NK-92 (cell line): ENCODE results near the gene PPM1E.
"Not testable (repeated sequence)": the region's sequence is repeated elsewhere in the genome, so short reads cannot be mapped to it uniquely, and the experiment has no call there.

Experiments
- DNase-seq: peaks from one replicate; lab custom pipeline; 2025; ENCODE audit not compliant: unreplicated experiment; lab: John Stamatoyannopoulos, UW

Gene PPM1E

DNA sequence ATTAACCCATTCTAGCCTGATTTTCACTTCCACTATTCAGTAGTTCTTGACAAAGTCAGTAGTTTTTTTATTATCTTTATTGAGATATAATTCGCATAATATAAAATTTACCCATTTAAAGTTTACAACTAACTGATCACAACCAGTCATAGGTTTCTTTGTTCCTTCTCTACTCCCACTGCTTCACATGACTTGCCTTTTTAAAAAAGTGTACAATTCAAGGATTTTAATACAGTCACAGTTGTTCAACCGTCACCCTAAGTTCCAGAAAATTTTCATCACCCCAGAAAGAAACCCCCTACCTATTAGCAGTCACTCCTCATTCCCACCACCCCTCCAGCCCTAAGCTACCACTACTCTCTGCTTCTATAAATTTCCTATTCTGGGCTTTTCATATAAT, 188.5 kb downstream of the PPM1E start:
- no peak for DNase-seq

DNA sequence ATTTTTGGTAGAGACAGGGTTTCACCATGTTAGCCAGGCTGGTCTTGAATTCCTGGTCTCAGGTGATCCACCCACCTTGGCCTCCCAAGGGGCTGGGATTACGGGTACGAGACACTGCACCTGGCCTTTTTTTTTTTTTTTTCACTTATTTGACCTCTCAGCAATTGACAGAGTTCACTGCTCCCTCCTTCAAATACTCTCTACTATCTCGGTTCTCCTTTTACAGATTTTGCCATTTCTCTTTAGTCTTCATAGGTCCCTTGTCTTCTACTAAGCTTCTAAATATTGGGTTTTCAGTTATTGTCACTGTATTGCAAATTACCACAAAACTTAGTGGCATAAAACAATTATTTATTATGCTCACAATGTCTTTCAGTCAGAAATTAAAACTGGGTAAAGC, 191.8 kb downstream of the PPM1E start:
- DNase-seq, result no peak

- no peak for DNase-seq
Observed at GRCh38 chr17:58947824-58948223, 192.2 kb downstream of the PPM1E start.

DNA sequence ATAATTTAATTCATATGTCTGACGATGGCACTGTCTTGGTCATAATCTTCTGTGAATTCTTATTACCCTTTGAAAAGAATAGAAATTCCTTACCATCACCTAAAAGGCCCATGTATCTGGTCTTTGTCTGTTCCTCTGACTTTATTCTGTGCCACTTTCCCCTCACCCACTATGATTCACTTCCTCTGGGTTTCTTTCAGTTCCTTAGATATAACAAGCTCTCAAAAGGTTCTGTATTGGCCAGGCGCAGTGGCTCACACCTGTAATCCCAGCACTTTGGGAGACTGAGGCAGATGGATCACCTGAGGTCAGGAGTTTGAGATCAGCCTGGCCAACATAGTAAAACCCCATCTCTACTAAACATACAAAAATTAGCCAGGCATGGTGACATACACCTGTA, 198.7 kb downstream of the PPM1E start:
- DNase-seq, result not testable (repeated sequence)

DNA sequence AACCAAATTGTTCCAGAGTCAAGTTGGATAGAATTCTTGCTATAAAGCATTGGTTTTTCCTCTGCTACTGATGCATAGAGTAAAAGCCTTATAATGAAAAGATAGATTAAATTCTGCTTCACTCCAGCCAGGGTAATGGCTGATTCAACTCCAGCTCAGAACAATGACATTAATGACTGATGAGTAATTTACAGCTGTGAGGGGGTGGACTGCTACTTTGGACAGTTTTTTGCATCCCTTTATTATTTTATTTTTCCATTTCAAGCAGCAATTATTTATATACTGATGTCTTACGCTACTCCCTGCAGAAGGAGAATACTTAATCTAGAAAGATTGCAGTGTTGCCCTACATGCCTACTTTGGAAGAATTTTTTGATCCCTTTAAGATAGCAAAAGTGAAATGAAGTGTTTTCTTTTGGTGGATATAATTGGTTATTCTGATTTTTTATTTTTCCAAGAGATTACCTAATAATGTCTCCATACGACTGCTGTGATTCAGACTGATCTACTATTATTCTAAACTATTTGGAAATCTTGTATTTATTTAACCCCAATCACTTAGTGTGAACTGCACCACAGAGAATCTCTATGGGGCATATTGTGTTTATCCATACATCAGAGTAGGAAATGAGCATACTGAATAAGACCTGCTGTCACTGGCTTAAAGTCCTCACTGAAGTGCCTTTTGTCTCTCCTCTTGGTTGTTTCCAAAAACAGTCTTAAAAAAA, 201.5 kb downstream of the PPM1E start:
- no peak for DNase-seq

DNA sequence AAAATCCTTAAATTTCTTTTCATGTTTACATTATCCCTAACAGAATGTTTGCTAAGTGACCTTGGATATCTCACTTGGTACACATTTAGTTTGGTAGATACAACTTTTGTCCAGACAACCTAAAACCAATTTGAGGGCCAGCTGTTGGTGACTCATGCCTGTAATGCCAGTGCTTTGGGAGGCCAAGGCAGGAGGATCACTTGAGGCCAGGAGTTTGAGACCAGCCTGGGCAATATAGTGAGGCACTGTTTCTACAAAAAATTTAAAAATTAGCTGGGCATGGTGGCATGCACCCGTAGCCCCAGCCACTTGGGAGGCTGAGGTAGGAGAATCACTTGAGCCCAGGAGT, 202.0 kb downstream of the PPM1E start:
- DNase-seq, result not testable (repeated sequence)

DNA sequence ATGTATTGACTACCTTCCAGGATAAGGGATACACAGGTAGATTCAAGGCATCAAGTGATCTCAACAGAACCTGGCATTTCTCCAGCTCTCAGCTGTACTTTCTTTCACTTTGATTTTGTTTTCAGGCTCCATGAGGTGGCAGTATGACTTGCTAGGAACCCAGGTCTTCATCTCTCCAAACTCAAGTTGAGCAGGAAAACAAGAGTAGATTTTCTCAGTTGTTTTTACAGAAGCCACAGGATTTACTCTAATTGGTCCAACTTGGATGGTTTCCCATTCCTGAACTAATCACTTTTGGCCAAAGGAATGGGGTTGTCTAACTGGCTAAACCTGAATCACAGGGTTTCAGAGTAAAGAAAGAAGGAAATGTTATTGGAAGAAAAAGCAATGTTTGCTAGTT, 204.4 kb downstream of the PPM1E start:
- DNase-seq, result no peak

DNA sequence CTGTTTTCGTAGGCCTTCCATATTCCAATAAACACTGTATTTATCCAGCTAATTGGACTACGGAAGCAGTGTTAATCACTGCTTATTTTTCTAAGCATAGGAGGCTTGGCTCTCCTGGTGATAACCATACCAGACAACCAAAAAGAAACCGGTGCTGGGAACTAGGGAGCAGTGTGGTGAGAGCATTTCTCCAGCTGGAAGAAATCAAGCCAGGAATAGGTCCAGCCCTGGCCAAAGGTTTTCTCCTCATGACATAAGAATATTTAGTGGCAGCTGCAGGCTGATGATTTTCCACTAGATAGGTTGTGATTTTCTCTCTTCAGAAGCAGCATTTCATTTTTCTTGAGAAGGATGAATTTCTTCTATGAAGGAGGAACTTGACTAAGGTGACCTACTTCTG, 209.6 kb downstream of the PPM1E start:
- DNase-seq, result no peak

- no peak for DNase-seq
Observed at GRCh38 chr17:58966208-58966607, 210.6 kb downstream of the PPM1E start.

DNA sequence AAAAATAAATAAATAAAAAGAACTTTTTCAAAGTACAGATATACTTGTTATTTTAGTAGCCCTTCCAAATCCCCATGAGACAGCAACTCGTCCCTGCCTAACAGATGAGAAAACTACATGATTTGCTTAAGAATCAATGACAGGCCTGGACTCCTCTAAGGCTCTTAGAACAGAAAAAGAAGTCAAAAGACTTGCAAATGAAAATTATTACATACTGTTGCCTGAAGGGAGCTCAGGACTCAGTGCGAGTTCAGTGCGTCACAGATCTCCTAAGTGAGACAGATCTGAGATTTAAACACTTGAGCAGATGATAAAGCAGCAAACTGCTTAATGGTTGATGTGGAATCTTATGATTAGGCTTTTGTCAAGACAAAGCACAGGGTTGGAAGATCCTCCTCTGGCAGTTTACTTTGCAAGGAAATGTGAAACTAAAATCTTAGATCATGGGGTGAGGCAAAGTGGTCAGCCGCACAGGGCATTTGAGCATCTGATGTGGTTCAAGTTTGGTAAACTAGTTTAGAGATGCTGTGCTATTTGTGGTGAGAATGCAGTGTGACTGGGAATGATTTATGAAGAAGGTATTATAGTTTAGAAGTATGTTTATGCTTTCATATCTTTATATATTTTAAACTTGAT, 212.9 kb downstream of the PPM1E start:
- DNase-seq, result no peak

DNA sequence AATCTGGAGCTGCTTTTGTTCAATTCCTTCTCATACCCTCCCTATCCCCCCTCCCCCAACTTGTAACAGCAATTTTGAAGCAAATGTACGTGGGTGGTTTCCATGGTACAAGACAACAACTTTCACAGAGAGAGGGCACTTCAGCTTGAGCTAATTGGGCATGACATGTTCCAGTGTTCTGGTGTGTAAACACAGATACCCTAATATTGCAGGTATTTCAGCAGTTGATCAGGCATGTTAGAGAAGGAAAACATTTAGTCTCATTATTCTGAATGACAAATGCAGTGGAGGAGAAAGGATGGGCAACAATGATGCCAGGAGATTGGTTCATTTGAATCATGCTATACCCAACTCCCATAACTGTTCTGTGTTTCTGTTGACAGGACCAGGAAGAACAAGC, 213.5 kb downstream of the PPM1E start:
- no peak for DNase-seq

- no peak for DNase-seq
Observed at GRCh38 chr17:58969612-58970011, 214.0 kb downstream of the PPM1E start.

- DNase-seq, result no peak
Observed at GRCh38 chr17:58970609-58971450, 215.2 kb downstream of the PPM1E start.

DNA sequence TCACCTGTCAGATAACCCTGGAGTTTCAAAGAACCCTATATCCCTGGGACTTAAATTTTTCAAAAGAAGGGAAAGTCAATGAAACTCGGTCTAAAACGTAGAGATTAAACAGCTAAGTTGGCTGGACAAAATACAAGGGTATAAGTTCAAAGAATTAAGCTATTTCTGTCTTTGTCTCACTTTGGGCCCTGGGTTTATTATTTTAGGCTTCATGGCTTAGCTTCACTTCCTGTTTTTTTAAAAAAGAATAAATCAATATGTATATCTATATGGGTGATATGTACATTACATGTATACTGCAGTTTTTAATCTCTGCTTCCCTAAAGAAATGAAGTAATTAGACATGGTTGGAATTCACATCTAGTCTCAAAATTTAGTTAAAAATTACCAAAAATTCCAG, 218.7 kb downstream of the PPM1E start:
- no peak for DNase-seq

GRCh38 chr17:58976541-58976940, 220.9 kb downstream of the PPM1E start:
- no peak for DNase-seq

GRCh38 chr17:58980706-58981481, 225.2 kb downstream of the PPM1E start:
- no peak for DNase-seq

DNA sequence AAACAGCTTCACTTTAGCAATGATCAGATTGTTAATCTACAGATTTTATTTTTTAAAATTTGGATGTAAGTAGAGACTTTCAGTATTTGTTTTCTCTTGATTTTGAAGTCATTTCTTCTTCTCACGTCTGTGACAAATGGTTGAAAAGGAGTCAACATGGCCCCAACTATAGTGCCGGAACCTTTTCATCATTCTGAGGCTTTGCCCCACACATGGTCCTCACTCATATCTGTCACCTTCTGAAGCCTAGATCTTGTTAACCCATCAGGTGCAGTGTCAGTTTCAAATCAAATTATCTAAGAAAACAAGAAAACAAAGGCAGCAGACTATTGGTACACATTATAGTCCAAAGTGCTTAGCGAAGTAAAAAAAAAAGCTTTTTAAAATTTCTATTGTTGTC, 227.0 kb downstream of the PPM1E start:
- DNase-seq, result no peak

DNA sequence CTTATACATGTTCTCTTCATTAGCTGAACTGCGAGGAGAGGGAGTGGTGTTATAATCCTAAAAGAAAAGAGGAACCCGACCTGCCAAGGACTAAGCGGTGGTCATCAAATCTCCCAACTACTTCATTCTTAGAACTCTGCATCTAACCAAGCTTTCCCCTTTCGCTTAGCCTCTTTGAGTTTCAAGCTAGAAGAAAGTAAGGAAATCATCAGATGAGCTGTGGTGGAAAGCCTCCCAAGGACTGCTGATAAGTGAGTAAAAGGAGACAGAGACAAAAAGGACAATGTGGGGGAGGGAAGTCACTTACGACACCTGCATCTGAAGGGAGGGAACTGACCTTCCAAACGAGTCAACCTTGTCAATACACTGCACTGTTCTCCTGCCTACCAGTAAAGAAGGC, 229.7 kb downstream of the PPM1E start:
- DNase-seq, result no peak

GRCh38 chr17:58985971-58986370, 230.3 kb downstream of the PPM1E start:
- no peak for DNase-seq

- no peak for DNase-seq
Observed at GRCh38 chr17:58989629-58990028, 234.0 kb downstream of the PPM1E start.

GRCh38 chr17:58991718-58992331, 236.2 kb downstream of the PPM1E start:
- DNase-seq, result no peak
